H9 (cell line): ENCODE data around the gene OSBPL10. TPM values are rescaled to one million over a fixed set of nuclear protein-coding genes. Genes with fewer than 3 reads are reported as not detected.

Experiments used
- DNase-seq: peaks from one replicate; pipeline ENCODE4 v3.0.0-alpha.2; 2017
- H2AFZ ChIP-seq: one replicate; pipeline ENCODE4 v1.6.1; 2013; ENCODE audit warnings: mild to moderate bottlenecking, low read length, control low read depth, moderate library complexity
- H2AK5ac ChIP-seq: 2 replicates; pipeline ENCODE4 v1.6.1; 2013; ENCODE audit warnings: low read length, control low read depth, mixed read lengths; ENCODE audit not compliant: insufficient read length
- H2BK120ac ChIP-seq: one replicate; pipeline ENCODE4 v1.6.1; 2013; ENCODE audit warnings: low read depth, mild to moderate bottlenecking, low read length, control low read depth, inconsistent platforms; ENCODE audit not compliant: poor library complexity, severe bottlenecking
- H2BK12ac ChIP-seq: 2 replicates; pipeline ENCODE4 v1.6.1; 2013; ENCODE audit warnings: low read length, control low read depth, mixed read lengths, low read depth; ENCODE audit not compliant: insufficient read length
- H2BK15ac ChIP-seq: 2 replicates; pipeline ENCODE4 v1.6.1; 2013; ENCODE audit warnings: low read depth, low read length, control low read depth
- H2BK20ac ChIP-seq: one replicate; pipeline ENCODE4 v1.6.1; 2013; ENCODE audit warnings: low read depth, mild to moderate bottlenecking, low read length, control low read depth, inconsistent platforms; ENCODE audit not compliant: poor library complexity, severe bottlenecking
- H2BK5ac ChIP-seq: 2 replicates; pipeline ENCODE4 v1.6.1; 2013; ENCODE audit warnings: low read length, control low read depth, mixed read lengths; ENCODE audit not compliant: insufficient read length
- H3K14ac ChIP-seq: 2 replicates; pipeline ENCODE4 v1.6.1; 2013; ENCODE audit warnings: low read length, control low read depth; ENCODE audit not compliant: insufficient read depth
- H3K18ac ChIP-seq: 2 replicates; pipeline ENCODE4 v1.6.1; 2013; ENCODE audit warnings: low read depth, mild to moderate bottlenecking, mixed read lengths, low read length, control low read depth; ENCODE audit not compliant: insufficient read length
- H3K23ac ChIP-seq: 2 replicates; pipeline ENCODE4 v1.6.1; 2013; ENCODE audit warnings: low read length, control low read depth, mixed read lengths, low read depth; ENCODE audit not compliant: insufficient read length
- H3K23me2 ChIP-seq: 2 replicates; pipeline ENCODE4 v1.6.1; 2013; ENCODE audit warnings: low read depth, mild to moderate bottlenecking, mixed read lengths, low read length, control low read depth; ENCODE audit not compliant: insufficient read length, poor library complexity, severe bottlenecking
- H3K27ac ChIP-seq: 2 replicates; pipeline ENCODE4 v1.5.1; 2013; ENCODE audit warnings: low read length, control low read depth, mixed read lengths, low read depth; ENCODE audit not compliant: insufficient read length
- H3K27me3 ChIP-seq: 2 replicates; pipeline ENCODE4 v1.6.1; 2013; ENCODE audit warnings: low read length, control low read depth, inconsistent platforms; ENCODE audit not compliant: insufficient read depth
- H3K4ac ChIP-seq: 2 replicates; pipeline ENCODE4 v1.6.1; 2013; ENCODE audit warnings: low read depth, mild to moderate bottlenecking, control low read depth, inconsistent platforms, low read length, moderate library complexity
- H3K4me1 ChIP-seq: 2 replicates; pipeline ENCODE4 v1.6.1; 2013; ENCODE audit warnings: low read length, control low read depth, inconsistent platforms; ENCODE audit not compliant: insufficient read depth
- H3K4me2 ChIP-seq: 2 replicates; pipeline ENCODE4 v1.6.1; 2013; ENCODE audit warnings: low read length, control low read depth, mixed read lengths; ENCODE audit not compliant: insufficient read length, insufficient read depth
- H3K56ac ChIP-seq: 2 replicates; pipeline ENCODE4 v1.6.1; 2013; ENCODE audit warnings: low read depth, mild to moderate bottlenecking, mixed read lengths, low read length, control low read depth; ENCODE audit not compliant: insufficient read length
- H3K79me1 ChIP-seq: 2 replicates; pipeline ENCODE4 v1.6.1; 2013; ENCODE audit warnings: low read depth, mild to moderate bottlenecking, moderate library complexity, low read length, control low read depth, inconsistent platforms; ENCODE audit not compliant: insufficient read depth, poor library complexity, severe bottlenecking
- H3K79me2 ChIP-seq: 2 replicates; pipeline ENCODE4 v1.6.1; 2013; ENCODE audit warnings: low read length, control low read depth, inconsistent platforms; ENCODE audit not compliant: insufficient read depth
- H3K9ac ChIP-seq: 2 replicates; pipeline ENCODE4 v1.6.1; 2013; ENCODE audit warnings: low read length, control low read depth, mixed read lengths; ENCODE audit not compliant: insufficient read length; ENCODE audit errors: extremely low read depth
- H3K9me3 ChIP-seq: one replicate; pipeline ENCODE4 v1.6.1; 2013; ENCODE audit warnings: low read depth, low read length, inconsistent platforms; ENCODE audit not compliant: control insufficient read depth
- H3T11ph ChIP-seq: one replicate; pipeline ENCODE4 v1.6.1; 2013; ENCODE audit warnings: mild to moderate bottlenecking, low read length, control low read depth, inconsistent platforms
- H4K20me1 ChIP-seq: one replicate; pipeline ENCODE4 v1.6.1; 2013; ENCODE audit not compliant: control insufficient read depth, insufficient read length, insufficient read depth
- H4K5ac ChIP-seq: 2 replicates; pipeline ENCODE4 v1.6.1; 2013; ENCODE audit warnings: low read depth, mild to moderate bottlenecking, mixed read lengths, low read length, control low read depth; ENCODE audit not compliant: insufficient read length
- H4K8ac ChIP-seq: replicated peaks from 2 replicates; pipeline ENCODE4 v1.6.1; 2013; ENCODE audit warnings: low read length, control low read depth, mixed read lengths, low read depth; ENCODE audit not compliant: insufficient read length
- H4K91ac ChIP-seq: 2 replicates; pipeline ENCODE4 v1.6.1; 2013; ENCODE audit warnings: low read depth, mild to moderate bottlenecking, moderate library complexity, mixed read lengths, low read length, control low read depth; ENCODE audit not compliant: insufficient read length
- H3K27ac Mint-ChIP-seq, 3 experiments: 2 replicates in 2 of 3; 3 replicates in 1 of 3; pipeline ENCODE4 v1.8.0; 2020 to 2021; ENCODE audit warnings: mixed read lengths in 3 of 3, mild to moderate bottlenecking in 1 of 3, moderate library complexity in 1 of 3
- H3K27me3 Mint-ChIP-seq: 2 replicates; pipeline ENCODE4 v1.8.0; 2021; ENCODE audit warnings: low read depth, mild to moderate bottlenecking, moderate library complexity, mixed read lengths
- H3K36me3 Mint-ChIP-seq, 3 experiments: 2 replicates in 2 of 3; 3 replicates in 1 of 3; pipeline ENCODE4 v1.8.0; 2020 to 2021; ENCODE audit warnings: low read depth in 3 of 3, mixed read lengths in 3 of 3; ENCODE audit not compliant: insufficient read depth in 1 of 3
- H3K4me1 Mint-ChIP-seq, 2 experiments: 2 replicates each; pipeline ENCODE4 v1.8.0; 2020; ENCODE audit warnings: mixed read lengths in 2 of 2
- H3K4me3 Mint-ChIP-seq, 2 experiments: 2 replicates in 1 of 2; 3 replicates in 1 of 2; pipeline ENCODE4 v1.8.0; 2020 to 2021; ENCODE audit warnings: mild to moderate bottlenecking in 2 of 2, mixed read lengths in 2 of 2, moderate library complexity in 1 of 2
- H3K9me3 Mint-ChIP-seq, 2 experiments: 2 replicates in 1 of 2; 3 replicates in 1 of 2; pipeline ENCODE4 v1.8.0; 2020; ENCODE audit warnings: mild to moderate bottlenecking in 2 of 2, mixed read lengths in 2 of 2, moderate library complexity in 1 of 2
- WGBS: extraction: QIAGEN DNeasy Blood & Tissue Kit; methylation state at CpG from one replicate; pipeline ENCODE4 v1.1.7; 2013; ENCODE audit warnings: missing lambda C conversion rate, low lambda C conversion rate, mixed read lengths; ENCODE audit not compliant: insufficient read length; ENCODE audit errors: extremely low coverage; 5-methylcytosine and 5-hydroxymethylcytosine counted together
- total RNA-seq: library from RNA; stranded (reverse); gene quantifications from 2 replicates; pipeline ENCODE4 v1.2.1, GENCODE V29; 2021
- TF ChIP-seq, protein P1 (sequence below): fragments of 200-600 bp; sonication (generic); conservative IDR thresholded peaks from 3 replicates; pipeline ENCODE4 v1.8.0; 2021; ENCODE audit warnings: antibody characterized with exemption, mild to moderate bottlenecking

OSBPL10 gene
- total RNA-seq, 1 experiment from 2014 or later, result 42.7 TPM

- no peaks in the 10 kb centered on the region for H3K4me1 Mint-ChIP-seq
These were observed 341.2 kb downstream of the OSBPL10 start for GRCh38 chr3:31639828-31640227.

More at GRCh38 chr3:31639828-31640227, 341.2 kb downstream of the OSBPL10 start:
- H3K23me2 ChIP-seq, result no peaks in the 10 kb centered on the region
- H2BK15ac ChIP-seq, result no peak overlapping the region
- H4K5ac ChIP-seq, result no peak overlapping the region
- Mint-ChIP-seq H3K27ac (no peak overlapping the region), H3K36me3 (peaks cover 0 to 12% (median 5%) of the 10 kb centered on the region in 3 experiments; a peak in 5 of 7 replicates), H3K9me3 (no peaks in the 10 kb centered on the region), H3K4me3 (no peak overlapping the region), H3K27me3 (no peaks in the 10 kb centered on the region)
- H3K4me1 ChIP-seq, result no peaks in the 10 kb centered on the region
- H3K56ac ChIP-seq, result no peak overlapping the region
- H3K18ac ChIP-seq, result no peak overlapping the region
- no peaks in the 10 kb centered on the region for H4K20me1 ChIP-seq
- no peak overlapping the region for H3K14ac ChIP-seq
- no peak overlapping the region for H2BK20ac ChIP-seq
- no peak overlapping the region for H3K4ac ChIP-seq
- no peak overlapping the region for H3K9ac ChIP-seq
- H4K91ac ChIP-seq, result no peak overlapping the region
- H2AK5ac ChIP-seq, result no peak overlapping the region
- no peaks in the 10 kb centered on the region for H3K27me3 ChIP-seq
- H3K23ac ChIP-seq, result no peak overlapping the region
- no peaks in the 10 kb centered on the region for H3K79me2 ChIP-seq
- H4K8ac ChIP-seq, result no peak overlapping the region
- H3K27ac ChIP-seq, result no peak overlapping the region
- no peak overlapping the region for H2BK120ac ChIP-seq
- no peak overlapping the region for H2BK5ac ChIP-seq
- no peaks in the 10 kb centered on the region for H3K79me1 ChIP-seq
- no CpG with 5 or more reads among the region's 1 CpG for WGBS
- no peak overlapping the region for H2BK12ac ChIP-seq
- H3K9me3 ChIP-seq, result no peaks in the 10 kb centered on the region
- TF ChIP-seq, protein P1, sequence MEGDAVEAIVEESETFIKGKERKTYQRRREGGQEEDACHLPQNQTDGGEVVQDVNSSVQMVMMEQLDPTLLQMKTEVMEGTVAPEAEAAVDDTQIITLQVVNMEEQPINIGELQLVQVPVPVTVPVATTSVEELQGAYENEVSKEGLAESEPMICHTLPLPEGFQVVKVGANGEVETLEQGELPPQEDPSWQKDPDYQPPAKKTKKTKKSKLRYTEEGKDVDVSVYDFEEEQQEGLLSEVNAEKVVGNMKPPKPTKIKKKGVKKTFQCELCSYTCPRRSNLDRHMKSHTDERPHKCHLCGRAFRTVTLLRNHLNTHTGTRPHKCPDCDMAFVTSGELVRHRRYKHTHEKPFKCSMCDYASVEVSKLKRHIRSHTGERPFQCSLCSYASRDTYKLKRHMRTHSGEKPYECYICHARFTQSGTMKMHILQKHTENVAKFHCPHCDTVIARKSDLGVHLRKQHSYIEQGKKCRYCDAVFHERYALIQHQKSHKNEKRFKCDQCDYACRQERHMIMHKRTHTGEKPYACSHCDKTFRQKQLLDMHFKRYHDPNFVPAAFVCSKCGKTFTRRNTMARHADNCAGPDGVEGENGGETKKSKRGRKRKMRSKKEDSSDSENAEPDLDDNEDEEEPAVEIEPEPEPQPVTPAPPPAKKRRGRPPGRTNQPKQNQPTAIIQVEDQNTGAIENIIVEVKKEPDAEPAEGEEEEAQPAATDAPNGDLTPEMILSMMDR, result peak; percentile 59
- no peak overlapping the region for H3K4me2 ChIP-seq
- no peak for DNase-seq
- H2AFZ ChIP-seq, result no peak overlapping the region
- no peak overlapping the region for H3T11ph ChIP-seq
